ENCODE data around the gene RNF144A. TPM values are rescaled to one million over a fixed set of nuclear protein-coding genes. Genes with fewer than 3 reads are reported as not detected.

Gene RNF144A
- total RNA-seq, 2 experiments from 2014 or later = 38.6 to 42.7 TPM

DNA sequence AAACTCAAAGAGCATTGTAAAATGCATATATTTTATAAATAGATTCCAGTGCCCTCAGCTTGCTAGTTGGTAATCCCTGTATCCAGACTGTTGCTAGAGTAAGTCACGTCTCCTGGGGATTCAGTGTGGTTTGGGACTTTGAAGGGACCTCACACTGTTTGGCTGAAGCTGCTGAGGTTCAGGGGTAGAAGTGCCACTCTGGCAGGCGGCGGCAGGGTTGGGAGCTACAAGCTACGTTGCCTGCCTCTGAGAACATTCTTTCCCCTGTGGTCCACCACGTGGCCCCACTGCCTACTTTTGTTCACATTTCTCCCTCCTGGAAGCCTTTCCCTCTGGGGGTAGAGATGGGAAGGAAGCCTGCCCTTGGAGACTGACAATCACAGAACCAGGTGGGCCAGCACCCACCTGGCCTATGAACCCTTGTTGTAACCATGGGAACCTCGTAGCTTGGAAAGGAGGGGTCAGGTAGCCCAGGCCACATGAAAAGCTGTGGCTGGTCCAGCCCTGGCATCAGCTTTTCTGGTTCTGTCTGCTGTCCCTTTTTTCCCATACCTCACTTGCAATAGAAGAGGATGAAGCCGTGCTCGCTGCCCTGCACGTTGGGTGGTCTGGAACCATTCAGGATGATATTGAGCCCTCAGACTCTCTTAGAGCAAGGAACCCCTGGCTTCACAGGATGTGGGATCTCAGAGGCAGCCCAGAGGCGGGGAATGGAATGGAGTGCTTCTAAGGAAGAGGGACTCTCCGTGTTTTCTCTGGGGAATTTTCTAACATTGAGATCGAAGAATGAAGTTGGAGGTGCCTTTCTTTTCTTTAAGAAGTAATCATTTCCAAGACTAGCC is 2.9 kb downstream of the RNF144A start:
- Mint-ChIP-seq H3K27ac (no peak overlapping the region), H3K9me3 (ENCODE audit: low read depth) (no peaks in the 10 kb centered on the region), H3K27me3 (no peaks in the 10 kb centered on the region), H3K36me3 (ENCODE audit: low read depth) (peaks cover 19% of the 10 kb centered on the region), H3K4me1 (peaks cover 79% of the 10 kb centered on the region), H3K4me3 (peak overlapping the region; percentile 68)
- ChIA-PET CTCF (interaction anchor here (0.8 to 3.0 kb wide), 5 partner anchors 9 to 24 kb away, joined by 3 to 16 read pairs (median 7); no protein-coding TSS in a partner anchor), POLR2A (no interaction called here)
- ATAC-seq = no peak
- no peak for DNase-seq
- intact Hi-C loops (cut with DNase I, micrococcal nuclease) = loop anchor here in 1 of 2 experiments (5.0 kb wide), 1 partner anchor 93 kb away; no protein-coding TSS in a partner anchor

DNA sequence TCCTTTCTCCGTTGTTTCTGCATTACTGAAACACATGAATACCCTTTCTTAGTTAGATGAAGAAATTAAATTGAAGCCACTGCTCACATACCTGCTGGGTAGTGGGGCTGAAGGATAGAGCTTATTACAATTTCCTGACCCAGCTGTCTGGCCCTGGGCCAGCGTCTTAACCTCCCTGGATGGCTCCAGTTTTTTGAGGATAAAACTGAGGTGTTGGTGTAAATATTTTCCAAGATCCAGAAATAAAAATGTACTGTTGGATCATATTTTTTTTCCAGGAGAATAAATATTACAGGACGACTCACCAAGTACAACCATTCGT is 3.5 kb downstream of the RNF144A start:
- POLR2A ChIA-PET = no interaction called here

DNA sequence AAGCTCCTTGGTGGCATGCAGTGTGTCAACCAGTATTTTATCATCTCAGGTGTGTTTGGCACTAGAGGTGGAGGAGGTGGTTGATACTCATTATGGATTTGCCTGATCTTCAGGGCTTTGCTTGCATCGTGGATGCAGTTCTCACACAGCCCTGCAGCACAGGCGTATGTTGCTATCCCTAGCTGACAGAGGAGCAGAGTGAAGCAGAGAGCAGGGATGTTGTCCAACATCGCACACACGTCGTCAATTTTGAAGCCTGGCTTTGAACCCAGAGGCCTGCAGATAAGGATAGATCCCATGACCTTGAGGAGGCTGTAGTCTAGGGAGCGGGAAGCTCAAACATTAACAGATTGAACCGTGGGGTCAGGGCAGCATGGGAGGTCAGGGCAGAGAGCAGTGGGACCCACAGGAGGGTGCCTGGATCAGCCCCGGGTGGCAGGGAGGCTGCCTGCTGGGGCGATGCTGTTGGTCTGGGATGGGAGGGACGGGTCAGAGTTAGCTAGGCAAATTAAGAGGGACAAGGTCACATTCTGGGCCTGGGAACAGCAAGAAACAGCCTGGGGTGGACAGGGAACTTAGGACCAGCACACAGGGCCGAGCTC is 4.2 kb downstream of the RNF144A start:
- intact Hi-C loops (cut with DNase I, micrococcal nuclease) = no loop called here
- no peak for DNase-seq
- POLR2A ChIA-PET = no interaction called here

More for the DNA sequence above, 3.5 kb downstream of the RNF144A start:
- DNase-seq (no peak), ATAC-seq (no peak)
- Mint-ChIP-seq H3K4me1 (peaks cover 79% of the 10 kb centered on the region), H3K9me3 (ENCODE audit: low read depth) (no peaks in the 10 kb centered on the region), H3K36me3 (ENCODE audit: low read depth) (peaks cover 23% of the 10 kb centered on the region), H3K4me3 (no peak overlapping the region), H3K27ac (no peak overlapping the region), H3K27me3 (no peaks in the 10 kb centered on the region)
- intact Hi-C loops (cut with DNase I, micrococcal nuclease) = no loop called here
- CTCF ChIA-PET = interaction anchor here (1.0 to 3.0 kb wide), 5 partner anchors 9 to 29 kb away, joined by 3 to 16 read pairs (median 7); no protein-coding TSS in a partner anchor

DNA sequence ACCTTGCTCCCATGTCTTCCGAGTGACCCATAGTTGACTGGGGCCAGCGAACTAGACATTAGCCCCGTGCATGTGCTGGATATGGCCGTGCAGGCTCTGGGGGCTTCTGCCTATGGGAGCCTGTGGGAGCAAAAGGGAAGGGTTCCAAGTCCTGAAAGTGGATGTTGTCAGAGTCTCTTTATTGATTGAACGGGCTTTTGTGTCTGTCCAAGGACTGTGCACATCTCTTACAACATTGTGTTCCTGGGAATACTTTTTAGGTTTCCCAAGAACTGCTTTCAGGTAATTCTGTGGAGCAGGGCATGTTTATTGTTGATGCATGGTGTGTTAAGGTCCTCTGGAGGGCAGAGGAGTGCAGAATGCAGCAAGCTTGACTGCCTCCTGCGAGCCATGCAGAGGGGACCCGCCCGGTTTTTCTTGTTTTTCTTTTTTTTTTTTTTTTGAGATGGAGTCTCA is 5.0 kb downstream of the RNF144A start:
- POLR2A ChIA-PET = no interaction called here

More for the DNA sequence above, 4.2 kb downstream of the RNF144A start:
- Mint-ChIP-seq H3K4me3 (no peak overlapping the region), H3K4me1 (peaks cover 81% of the 10 kb centered on the region), H3K36me3 (ENCODE audit: low read depth) (peaks cover 27% of the 10 kb centered on the region), H3K27ac (no peak overlapping the region), H3K9me3 (ENCODE audit: low read depth) (no peaks in the 10 kb centered on the region), H3K27me3 (no peaks in the 10 kb centered on the region)
- no peak for ATAC-seq
- CTCF ChIA-PET = interaction anchor here (1.0 to 3.0 kb wide), 3 partner anchors 16 to 29 kb away, joined by 3 to 16 read pairs (median 8); no protein-coding TSS in a partner anchor

DNA sequence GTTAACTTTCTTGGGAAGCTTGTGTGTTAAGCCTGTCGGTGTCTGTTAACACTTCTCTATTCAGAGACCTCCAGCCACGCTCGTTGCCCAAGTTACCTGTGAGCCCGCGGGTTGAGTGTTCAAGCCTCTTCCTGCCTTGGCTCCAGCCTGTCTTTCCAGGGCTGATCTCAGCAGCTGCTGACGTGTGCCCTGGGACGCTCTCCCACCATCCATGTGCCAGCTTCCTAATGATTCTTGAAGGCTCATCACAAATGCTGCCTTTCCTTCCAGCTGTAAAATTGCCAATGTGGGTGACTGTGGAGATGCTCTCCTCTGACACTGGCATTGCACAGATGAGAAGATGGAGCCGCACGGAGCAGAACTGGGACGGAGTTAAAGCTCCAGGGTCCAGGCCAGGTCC is 6.1 kb downstream of the RNF144A start:
- Mint-ChIP-seq H3K36me3 (ENCODE audit: low read depth) (peaks cover 45% of the 10 kb centered on the region), H3K4me3 (no peak overlapping the region), H3K4me1 (peaks cover 86% of the 10 kb centered on the region), H3K27ac (peak overlapping the region; percentile 51), H3K27me3 (no peaks in the 10 kb centered on the region), H3K9me3 (ENCODE audit: low read depth) (peaks cover 5% of the 10 kb centered on the region)
- ATAC-seq (no peak), DNase-seq (no peak)
- ChIA-PET CTCF (interaction anchor here (1.0 kb wide), 1 partner anchor 26 kb away, joined by 5 read pairs; no protein-coding TSS in a partner anchor), POLR2A (interaction anchor here (0.6 kb wide), 1 partner anchor 10 kb away, joined by 3 read pairs; no protein-coding TSS in a partner anchor)
- intact Hi-C loops (cut with DNase I, micrococcal nuclease) = no loop called here

More for the DNA sequence above, 5.0 kb downstream of the RNF144A start:
- Mint-ChIP-seq H3K36me3 (ENCODE audit: low read depth) (peaks cover 35% of the 10 kb centered on the region), H3K27ac (no peak overlapping the region), H3K4me1 (peaks cover 80% of the 10 kb centered on the region), H3K9me3 (ENCODE audit: low read depth) (no peaks in the 10 kb centered on the region), H3K27me3 (no peaks in the 10 kb centered on the region), H3K4me3 (no peak overlapping the region)
- ATAC-seq (no peak), DNase-seq (no peak)
- intact Hi-C loops (cut with DNase I, micrococcal nuclease) = no loop called here
- CTCF ChIA-PET = interaction anchor here (1.0 to 3.0 kb wide), 2 partner anchors 25 to 26 kb away, joined by 5 to 16 read pairs; no protein-coding TSS in a partner anchor

DNA sequence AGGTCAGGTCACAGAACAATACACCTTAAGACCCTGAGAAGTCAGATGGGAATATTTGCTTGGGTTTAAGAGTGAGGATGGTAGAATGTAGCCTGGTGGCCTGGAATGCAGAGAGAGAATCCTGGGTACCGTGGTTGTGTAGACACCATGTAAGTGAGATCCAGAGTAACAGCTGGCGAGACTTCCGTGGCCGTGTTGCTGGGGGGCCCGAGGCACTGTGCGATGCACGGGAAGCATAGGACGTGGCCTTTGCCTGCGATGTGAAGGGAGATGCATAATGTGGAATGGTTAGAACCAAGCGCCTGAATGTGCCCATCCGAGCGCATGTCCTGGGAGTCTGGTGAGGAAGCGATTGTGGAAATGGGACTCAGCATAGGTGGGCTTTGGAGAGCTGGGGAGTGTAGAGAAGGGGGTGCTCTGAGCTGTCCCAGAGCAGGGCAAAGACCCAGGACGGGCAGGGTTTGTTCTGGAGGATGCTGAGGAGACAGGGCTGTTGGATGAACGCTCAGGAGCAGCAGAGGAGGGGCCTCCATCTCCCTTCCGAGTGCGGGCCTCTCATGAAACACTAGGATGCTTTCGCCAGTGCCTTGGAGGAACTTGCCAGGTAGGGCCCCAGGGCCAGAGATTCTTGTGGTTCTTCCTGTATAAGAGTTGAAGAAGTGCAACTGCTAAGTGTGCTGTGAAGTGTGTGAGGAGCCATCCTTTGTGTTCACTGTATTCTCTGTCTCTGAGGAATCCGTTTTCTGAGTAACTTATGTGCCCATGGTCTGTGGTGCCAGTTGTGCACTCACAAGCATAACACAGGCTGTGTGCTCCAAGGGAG is 7.1 kb downstream of the RNF144A start:
- peaks cover 43% of the 10 kb centered on the region for H3K36me3 Mint-ChIP-seq (ENCODE audit: low read depth)
- ATAC-seq (no peak), DNase-seq (no peak)
- intact Hi-C loops (cut with DNase I, micrococcal nuclease) = no loop called here
- CTCF ChIA-PET = interaction anchor here (1.0 kb wide), 1 partner anchor 8 kb away, joined by 5 read pairs; no protein-coding TSS in a partner anchor
- no peak overlapping the region for H3K4me3 Mint-ChIP-seq
- POLR2A ChIA-PET = no interaction called here
- H3K4me1 Mint-ChIP-seq = peaks cover 88% of the 10 kb centered on the region
- peak overlapping the region; percentile 20 for H3K27ac Mint-ChIP-seq
- no peaks in the 10 kb centered on the region for H3K27me3 Mint-ChIP-seq
- peaks cover 6% of the 10 kb centered on the region for H3K9me3 Mint-ChIP-seq (ENCODE audit: low read depth)

DNA sequence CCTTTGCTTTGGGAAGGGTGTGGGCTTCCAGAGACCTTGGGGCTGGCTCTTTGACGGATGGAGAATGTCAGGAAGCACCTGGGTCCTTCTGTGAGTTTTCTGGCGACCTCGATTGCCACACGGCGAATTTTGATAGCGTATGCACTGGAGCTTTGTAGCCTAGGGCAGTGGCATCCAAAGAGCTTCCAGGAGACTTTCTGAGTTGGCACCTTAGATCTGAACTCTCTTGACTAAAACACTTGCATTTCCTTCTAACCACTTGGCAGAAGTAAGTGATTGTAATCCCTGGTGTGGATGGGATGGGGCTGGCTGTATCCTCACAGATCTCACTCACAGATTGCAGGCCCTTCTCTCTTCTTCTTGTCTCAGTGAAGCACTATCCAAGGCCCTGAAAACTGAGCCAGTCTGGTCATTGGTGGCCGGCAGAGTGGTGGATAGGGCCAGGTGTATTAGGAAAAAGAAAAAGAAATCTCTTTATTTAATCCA is 7.8 kb downstream of the RNF144A start:
- no peak for ATAC-seq
- peaks cover 6% of the 10 kb centered on the region for H3K9me3 Mint-ChIP-seq (ENCODE audit: low read depth)
- DNase-seq = no peak
- no peak overlapping the region for H3K4me3 Mint-ChIP-seq
- peaks cover 39% of the 10 kb centered on the region for H3K36me3 Mint-ChIP-seq (ENCODE audit: low read depth)
- H3K27ac Mint-ChIP-seq = no peak overlapping the region
- ChIA-PET POLR2A (no interaction called here), CTCF (interaction anchor here (1.0 kb wide), 1 partner anchor 9 kb away, joined by 5 read pairs; no protein-coding TSS in a partner anchor)
- no peaks in the 10 kb centered on the region for H3K27me3 Mint-ChIP-seq
- H3K4me1 Mint-ChIP-seq = peaks cover 89% of the 10 kb centered on the region
- intact Hi-C loops (cut with DNase I, micrococcal nuclease) = no loop called here

DNA sequence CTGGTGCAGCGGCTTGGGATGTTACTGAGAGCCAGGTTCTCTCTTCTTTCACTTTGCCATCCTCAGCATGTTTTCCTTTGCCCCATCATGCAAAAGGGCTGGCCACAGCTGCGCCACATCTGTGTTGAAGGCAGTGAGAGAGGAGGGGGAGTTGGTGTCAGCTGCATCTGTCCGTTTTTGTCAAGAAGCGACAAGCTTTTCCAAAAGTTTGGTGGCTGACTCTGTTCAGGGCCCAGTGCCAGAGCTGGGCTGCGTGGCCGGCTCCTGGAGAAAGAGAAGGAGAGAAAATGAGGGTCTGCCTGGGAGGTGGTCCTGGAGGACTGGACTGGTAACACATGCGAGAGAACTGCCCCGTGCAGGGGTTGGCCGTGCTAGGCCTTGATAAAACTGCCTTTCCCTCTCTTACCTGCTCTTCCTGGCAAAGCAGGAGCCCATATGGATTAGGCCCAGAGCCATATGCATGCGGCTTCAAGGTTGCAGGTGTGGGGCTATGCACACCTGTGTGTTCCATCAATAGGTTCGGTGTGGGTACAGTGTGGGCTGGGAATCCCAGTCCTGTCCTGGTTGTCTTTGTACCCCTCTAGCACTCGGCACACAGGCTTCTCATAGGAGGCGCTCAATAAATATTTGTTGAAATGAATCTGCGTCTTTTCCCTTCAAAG is 9.0 kb downstream of the RNF144A start:
- Mint-ChIP-seq H3K27me3 (no peaks in the 10 kb centered on the region), H3K4me3 (no peak overlapping the region), H3K27ac (no peak overlapping the region), H3K4me1 (peaks cover 80% of the 10 kb centered on the region), H3K9me3 (ENCODE audit: low read depth) (peaks cover 6% of the 10 kb centered on the region), H3K36me3 (ENCODE audit: low read depth) (peaks cover 43% of the 10 kb centered on the region)
- ChIA-PET POLR2A (no interaction called here), CTCF (interaction anchor here (4.1 kb wide), 1 partner anchor 10 kb away, joined by 16 read pairs; no protein-coding TSS in a partner anchor)
- intact Hi-C loops (cut with DNase I, micrococcal nuclease) = no loop called here
- ATAC-seq (no peak), DNase-seq (no peak)

DNA sequence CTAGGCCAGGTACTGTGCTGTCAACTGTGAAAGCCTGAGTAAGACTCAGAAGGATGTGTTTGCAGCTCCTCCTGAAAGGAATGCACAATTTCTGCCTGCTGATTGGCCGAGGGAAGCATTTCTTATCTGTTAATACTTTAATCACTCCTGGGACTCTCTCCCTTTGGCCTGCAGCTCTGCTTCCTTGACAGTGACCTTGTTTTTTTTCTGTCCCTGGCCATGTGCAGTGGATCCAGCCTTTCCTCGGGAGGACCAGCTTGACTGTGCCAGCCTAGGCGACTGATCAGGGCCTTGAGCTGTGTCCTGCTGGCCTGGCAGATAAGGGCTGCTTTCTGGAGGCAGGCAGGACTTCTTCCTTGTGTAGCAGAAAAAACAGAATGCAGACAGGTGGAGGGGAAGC is 10.0 kb downstream of the RNF144A start:
- Mint-ChIP-seq H3K36me3 (ENCODE audit: low read depth) (peaks cover 50% of the 10 kb centered on the region), H3K27me3 (no peaks in the 10 kb centered on the region)
- POLR2A ChIA-PET = no interaction called here

DNA sequence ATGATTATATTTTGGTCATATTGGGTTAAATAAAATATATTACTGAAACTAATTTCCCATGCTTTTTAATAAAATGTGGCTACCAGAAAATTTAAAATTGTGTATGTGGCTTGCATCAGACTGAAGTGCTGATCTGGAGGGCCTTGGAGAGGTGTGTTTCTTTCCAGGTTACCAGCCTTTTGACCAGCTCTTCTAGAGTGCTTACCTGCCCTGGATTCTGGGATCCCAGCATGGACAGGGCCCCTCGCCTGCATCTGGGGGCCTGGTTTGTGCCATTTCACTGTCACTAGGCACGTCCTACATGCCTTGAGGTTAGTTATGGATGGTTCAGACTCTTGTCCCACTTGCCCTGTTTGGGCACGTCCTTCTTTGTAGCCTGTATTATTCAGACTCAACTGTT is 10.5 kb downstream of the RNF144A start:
- ChIA-PET CTCF (interaction anchor here (4.1 kb wide), 1 partner anchor 12 kb away, joined by 16 read pairs; no protein-coding TSS in a partner anchor), POLR2A (no interaction called here)
- intact Hi-C loops (cut with DNase I, micrococcal nuclease) = no loop called here
- Mint-ChIP-seq H3K9me3 (ENCODE audit: low read depth) (peaks cover 13% of the 10 kb centered on the region), H3K4me3 (no peak overlapping the region), H3K27ac (no peak overlapping the region), H3K36me3 (ENCODE audit: low read depth) (peaks cover 50% of the 10 kb centered on the region), H3K27me3 (no peaks in the 10 kb centered on the region), H3K4me1 (peaks cover 73% of the 10 kb centered on the region)
- DNase-seq (no peak), ATAC-seq (no peak)

More for the DNA sequence above, 10.0 kb downstream of the RNF144A start:
- intact Hi-C loops (cut with DNase I, micrococcal nuclease) = no loop called here
- Mint-ChIP-seq H3K27ac (no peak overlapping the region), H3K4me3 (no peak overlapping the region), H3K9me3 (ENCODE audit: low read depth) (peaks cover 13% of the 10 kb centered on the region), H3K4me1 (peaks cover 76% of the 10 kb centered on the region)
- CTCF ChIA-PET = interaction anchor here (4.1 kb wide), 1 partner anchor 11 kb away, joined by 16 read pairs; no protein-coding TSS in a partner anchor
- no peak for ATAC-seq
- DNase-seq = no peak

All from activated CD4-positive, alpha-beta T cell treated with anti-CD3 and anti-CD28 coated beads for 36 hours (primary cell).